IMR-90 (cell line): Measurements from ENCODE around the gene TJP1. TPM values are rescaled to one million over a fixed set of nuclear protein-coding genes. Genes with fewer than 3 reads are reported as not detected.

ENCODE experiments used
- ATAC-seq: fragments of 200-7000 bp; cut with Tn5 transposase; 2 replicates; pipeline ENCODE4 v1.9.1; 2020; ENCODE audit warnings: low read depth, mild to moderate bottlenecking, moderate library complexity
- BruUV-seq: library from RNA; stranded (reverse); fragments of 400-500 nt; replicated peaks from 2 replicates; lab custom pipeline; 2021; lab: Mats Ljungman, UMichigan
- CTCF ChIA-PET: fragments of 300-600 bp; formaldehyde crosslinking; extraction: SDS; loops from one replicate; lab custom pipeline; 2021; ENCODE audit warnings: antibody characterized with exemption; lab: Yijun Ruan, JAX
- POLR2A ChIA-PET: fragments of 300-600 bp; sonication (Branson Sonifier 250); formaldehyde crosslinking; loops from one replicate; lab custom pipeline; 2022; ENCODE audit warnings: antibody characterized with exemption; ENCODE audit not compliant: unreplicated experiment; lab: Charles Lee
- DNase-seq: peaks from one replicate; pipeline ENCODE4 v3.0.0; 2013
- H2AFZ ChIP-seq: replicated peaks from 2 replicates; pipeline ENCODE3; 2013; ENCODE audit warnings: low read length, mild to moderate bottlenecking; ENCODE audit not compliant: poor library complexity
- H2AK5ac ChIP-seq: 2 replicates; pipeline ENCODE4 v1.6.1; 2013; ENCODE audit warnings: low read depth, low read length, inconsistent platforms
- H2AK9ac ChIP-seq: replicated peaks from 2 replicates; pipeline ENCODE3; 2013; ENCODE audit warnings: mild to moderate bottlenecking, low read depth, low read length, moderate library complexity; ENCODE audit not compliant: poor library complexity
- H2BK120ac ChIP-seq: 2 replicates; pipeline ENCODE4 v1.6.1; 2013; ENCODE audit warnings: low read depth, low read length, inconsistent platforms
- H2BK15ac ChIP-seq: 3 replicates; pipeline ENCODE4 v1.6.1; 2013; ENCODE audit warnings: low read depth, low read length, inconsistent platforms
- H2BK20ac ChIP-seq: 2 replicates; pipeline ENCODE4 v1.6.1; 2013; ENCODE audit warnings: low read depth, mild to moderate bottlenecking, inconsistent platforms, low read length, moderate library complexity
- H2BK5ac ChIP-seq: 2 replicates; pipeline ENCODE4 v1.6.1; 2013; ENCODE audit warnings: mild to moderate bottlenecking, low read depth, low read length, inconsistent platforms; ENCODE audit not compliant: poor library complexity, severe bottlenecking
- H3K14ac ChIP-seq: replicated peaks from 2 replicates; pipeline ENCODE4 v1.6.1; 2013; ENCODE audit warnings: low read depth, low read length, inconsistent platforms
- H3K18ac ChIP-seq: 2 replicates; pipeline ENCODE4 v1.6.1; 2013; ENCODE audit warnings: low read depth, low read length, control low read depth
- H3K23ac ChIP-seq: 2 replicates; pipeline ENCODE4 v1.6.1; 2013; ENCODE audit warnings: low read depth, low read length, inconsistent platforms
- H3K27ac ChIP-seq: 2 replicates; pipeline ENCODE4 v1.5.1; 2013; ENCODE audit warnings: mild to moderate bottlenecking, control low read depth, low read length; ENCODE audit not compliant: insufficient read depth
- H3K27me3 ChIP-seq: 2 replicates; pipeline ENCODE4 v1.6.1; 2013; ENCODE audit warnings: low read length; ENCODE audit not compliant: control insufficient read depth, insufficient read depth
- H3K36me3 ChIP-seq: 2 replicates; pipeline ENCODE4 v1.6.1; 2013; ENCODE audit warnings: low read length, mixed read lengths; ENCODE audit not compliant: control insufficient read depth, insufficient read depth
- H3K4ac ChIP-seq: 2 replicates; pipeline ENCODE4 v1.6.1; 2013; ENCODE audit warnings: low read depth, low read length, inconsistent platforms
- H3K4me1 ChIP-seq: 2 replicates; pipeline ENCODE4 v1.6.1; 2013; ENCODE audit warnings: low read length, mixed read lengths; ENCODE audit not compliant: control insufficient read depth, insufficient read depth
- H3K4me2 ChIP-seq: 2 replicates; pipeline ENCODE4 v1.6.1; 2013; ENCODE audit warnings: low read depth, mild to moderate bottlenecking, control low read depth, low read length, moderate library complexity
- H3K4me3 ChIP-seq: 2 replicates; pipeline ENCODE4 v1.5.1; 2013; ENCODE audit warnings: low read depth, mild to moderate bottlenecking, control low read depth, low read length, moderate library complexity; ENCODE audit not compliant: insufficient read depth
- H3K56ac ChIP-seq: 2 replicates; pipeline ENCODE4 v1.6.1; 2013; ENCODE audit warnings: low read length, inconsistent platforms; ENCODE audit not compliant: insufficient read depth; ENCODE audit errors: extremely low read depth
- H3K79me1 ChIP-seq, 2 experiments: 2 replicates each; pipeline ENCODE4 v1.6.1; 2013; ENCODE audit warnings: low read length in 2 of 2, inconsistent platforms in 1 of 2, low read depth in 1 of 2
- H3K9ac ChIP-seq: 2 replicates; pipeline ENCODE4 v1.6.1; 2013; ENCODE audit warnings: low read depth, low read length, control low read depth
- H3K9me1 ChIP-seq: 2 replicates; pipeline ENCODE4 v1.6.1; 2013; ENCODE audit warnings: low read length, inconsistent platforms; ENCODE audit not compliant: insufficient read depth
- H3K9me3 ChIP-seq: 2 replicates; pipeline ENCODE4 v1.6.1; 2013; ENCODE audit warnings: low read length; ENCODE audit not compliant: control insufficient read depth, insufficient read depth
- H4K20me1 ChIP-seq: 2 replicates; pipeline ENCODE4 v1.6.1; 2013; ENCODE audit warnings: low read length, inconsistent platforms; ENCODE audit not compliant: insufficient read depth
- H4K5ac ChIP-seq: 2 replicates; pipeline ENCODE4 v1.6.1; 2013; ENCODE audit warnings: mild to moderate bottlenecking, low read depth, low read length, control low read depth
- H4K8ac ChIP-seq, 2 experiments: 2 replicates each; pipeline ENCODE4 v1.6.1; 2013; ENCODE audit warnings: low read depth in 2 of 2, low read length in 2 of 2, control low read depth in 1 of 2, inconsistent platforms in 1 of 2
- H4K91ac ChIP-seq: 2 replicates; pipeline ENCODE4 v1.6.1; 2013; ENCODE audit warnings: low read depth, low read length, inconsistent platforms; ENCODE audit not compliant: insufficient read depth
- BHLHE40 ChIP-seq: fragments of 150-350 bp; IDR thresholded peaks from 2 replicates; pipeline ENCODE4 v1.6.1; 2016; ENCODE audit warnings: mild to moderate bottlenecking, low read depth, low read length
- CEBPB ChIP-seq: IDR thresholded peaks from 2 replicates; pipeline ENCODE4 v1.6.1; 2012; ENCODE audit warnings: low read depth, low read length, improper control_type of control experiment
- CHD1 ChIP-seq: IDR thresholded peaks from 2 replicates; pipeline ENCODE4 v1.6.1; 2012; ENCODE audit warnings: low read depth, low read length, improper control_type of control experiment
- CTCF ChIP-seq: conservative IDR thresholded peaks from 2 replicates; pipeline ENCODE4 v1.5.1; 2012; ENCODE audit warnings: mild to moderate bottlenecking, low read depth, low read length, improper control_type of control experiment
- ELK1 ChIP-seq: fragments of 150-350 bp; IDR thresholded peaks from 2 replicates; pipeline ENCODE4 v1.6.1; 2016; ENCODE audit warnings: low read depth, mild to moderate bottlenecking, low read length, moderate library complexity, borderline replicate concordance
- FOS ChIP-seq: fragments of 150-350 bp; IDR thresholded peaks from 2 replicates; pipeline ENCODE4 v1.6.1; 2016; ENCODE audit warnings: low read depth, low read length
- MAFK ChIP-seq: IDR thresholded peaks from 2 replicates; pipeline ENCODE4 v1.6.1; 2012; ENCODE audit warnings: low read depth, low read length, improper control_type of control experiment
- MAZ ChIP-seq: IDR thresholded peaks from 2 replicates; pipeline ENCODE4 v1.6.1; 2012; ENCODE audit warnings: low read depth, mild to moderate bottlenecking, low read length, improper control_type of control experiment, moderate library complexity, borderline replicate concordance
- MXI1 ChIP-seq: IDR thresholded peaks from 2 replicates; pipeline ENCODE4 v1.6.1; 2012; ENCODE audit warnings: low read depth, mild to moderate bottlenecking, low read length, moderate library complexity, borderline replicate concordance
- NFE2L2 ChIP-seq: fragments of 150-350 bp; IDR thresholded peaks from 2 replicates; pipeline ENCODE4 v1.6.1; 2016; ENCODE audit warnings: low read depth, mild to moderate bottlenecking, low read length
- POLR2A ChIP-seq: IDR thresholded peaks from 2 replicates; pipeline ENCODE4 v1.6.1; 2012; ENCODE audit warnings: mild to moderate bottlenecking, low read depth, low read length
- RAD21 ChIP-seq: IDR thresholded peaks from 2 replicates; pipeline ENCODE4 v1.6.1; 2012; ENCODE audit warnings: low read length, improper control_type of control experiment
- RCOR1 ChIP-seq: IDR thresholded peaks from 2 replicates; pipeline ENCODE4 v1.6.1; 2012; ENCODE audit warnings: mild to moderate bottlenecking, low read length, improper control_type of control experiment; ENCODE audit not compliant: insufficient replicate concordance
- RFX5 ChIP-seq: IDR thresholded peaks from 2 replicates; pipeline ENCODE4 v1.8.0; 2012; ENCODE audit warnings: low read depth, mild to moderate bottlenecking, low read length, moderate library complexity
- SMC3 ChIP-seq: fragments of 150-350 bp; IDR thresholded peaks from 2 replicates; pipeline ENCODE4 v1.6.1; 2016; ENCODE audit warnings: low read depth, mild to moderate bottlenecking, antibody characterized with exemption, low read length, moderate library complexity
- USF2 ChIP-seq: fragments of 150-350 bp; IDR thresholded peaks from 2 replicates; pipeline ENCODE4 v1.6.1; 2017; ENCODE audit warnings: mild to moderate bottlenecking, antibody characterized with exemption, low read length, low read depth
- WGBS, 2 experiments: methylation state at CpG; one replicate each; pipeline versions ENCODE4 v1.1.5 to v1.1.7; 2013; ENCODE audit warnings: missing lambda C conversion rate in 2 of 2; ENCODE audit not compliant: insufficient read length in 1 of 2; ENCODE audit errors: extremely low coverage in 2 of 2; 5-methylcytosine and 5-hydroxymethylcytosine counted together
- dilution Hi-C: fragments of 300-500 bp; cut with HindIII; formaldehyde crosslinking; loops from one replicate; pipeline ENCODE4 v1.14.3; 2018; ENCODE audit warnings: low sequenced_read_pairs; ENCODE audit not compliant: unreplicated experiment
- in situ Hi-C: fragments of 300-500 bp; cut with MboI; formaldehyde crosslinking; loops from 3 replicates; pipeline ENCODE4 v1.14.3; 2019; ENCODE audit warnings: low sequenced_read_pairs, inconsistent platforms, mixed read lengths
- intact Hi-C: fragments of 100-400 bp; cut with micrococcal nuclease; formaldehyde crosslinking; loops from 2 replicates; pipeline ENCODE4 v1.10.0; 2022
- polyA plus RNA-seq, 3 experiments: library from polyadenylated mRNA; depleted of rRNA; stranded (reverse); fragments of >200 nt; gene quantifications; 2 replicates each; pipeline ENCODE4 v1.2.3, GENCODE V29; 2012; ENCODE audit warnings: low replicate concordance in 1 of 3
- total RNA-seq: library from RNA; depleted of rRNA; stranded (reverse); fragments of >200 nt; gene quantifications from 2 replicates; pipeline ENCODE4 v1.2.3, GENCODE V29; 2012

Gene TJP1
- total and polyA plus RNA-seq, 2 of the 4 experiments (the other 2 are of a cell fraction): 42.2 to 43.4 TPM

- H3K9ac ChIP-seq: no peak overlapping the region
- H4K5ac ChIP-seq: no peak overlapping the region
- no peak overlapping the region for H3K4ac ChIP-seq
- no peaks in the 10 kb centered on the region; the same call in 1 of the 2 replicates for H3K9me1 ChIP-seq
- H3K27me3 ChIP-seq: no peaks in the 10 kb centered on the region
- in situ Hi-C loops (loop anchor here (10.0 kb wide), 1 partner anchor 256 kb away; no protein-coding TSS in a partner anchor), dilution Hi-C loops (no loop called here), intact Hi-C loops (no loop called here)
- H2AFZ ChIP-seq: no peak overlapping the region
- H3K27ac ChIP-seq: no peak overlapping the region
- no peak overlapping the region for H4K91ac ChIP-seq
- H3K79me1 ChIP-seq: peaks cover 0 to 4% of the 10 kb centered on the region in 2 experiments; a peak in 1 of 4 replicates
- H2BK15ac ChIP-seq: no peak overlapping the region
- no CpG with 5 or more reads among the region's 4 CpGs for WGBS, 2 experiments
- TF ChIP-seq RCOR1 (no peak), CTCF (no peak), SMC3 (no peak), CEBPB (no peak), FOS (no peak), ELK1 (no peak), MAFK (no peak), RFX5 (no peak), BHLHE40 (no peak), POLR2A (no peak), USF2 (no peak), MXI1 (no peak), NFE2L2 (no peak), RAD21 (no peak), MAZ (no peak), CHD1 (no peak)
- H2BK120ac ChIP-seq: no peak overlapping the region
- H2BK20ac ChIP-seq: no peak overlapping the region
- no peak overlapping the region for H2AK9ac ChIP-seq
- H3K14ac ChIP-seq: no peak overlapping the region
- DNase-seq (no peak), ATAC-seq (no peak)
- H3K9me3 ChIP-seq: no peaks in the 10 kb centered on the region
- no peak overlapping the region for H2AK5ac ChIP-seq
- H3K56ac ChIP-seq: no peak overlapping the region
- no peak overlapping the region for H4K8ac ChIP-seq
- H3K4me3 ChIP-seq: no peak overlapping the region
- H2BK5ac ChIP-seq: no peak overlapping the region
- H3K36me3 ChIP-seq: no peaks in the 10 kb centered on the region
- BruUV-seq: no TSS peak
- no peak overlapping the region for H3K4me2 ChIP-seq
- H3K18ac ChIP-seq: no peak overlapping the region
- H3K23ac ChIP-seq: no peak overlapping the region
- H4K20me1 ChIP-seq: no peaks in the 10 kb centered on the region
- ChIA-PET CTCF (interaction anchor here (0.6 to 0.9 kb wide), 3 partner anchors 15 to 555 kb away, joined by 3 to 4 read pairs (median 3); no protein-coding TSS in a partner anchor), POLR2A (no interaction called here)
- peaks cover 5% of the 10 kb centered on the region; the same call in 1 of the 2 replicates for H3K4me1 ChIP-seq
Observed at GRCh38 chr15:29678504-29679034, 143.7 kb downstream of the TJP1 start.
